Large intestine (tissue), 3 donors: ENCODE measurements around the gene PIK3R5. TPM values are rescaled to one million over a fixed set of nuclear protein-coding genes. Genes with fewer than 3 reads are reported as not detected.

Source experiments
- DNase-seq, 2 donors: peaks; one replicate each; pipeline versions ENCODE4 v3.0.0 to v3.0.0-alpha.2; 2013
- H3K27ac ChIP-seq: one replicate; pipeline ENCODE4 v1.5.1; 2013; ENCODE audit warnings: low read length
- H3K27me3 ChIP-seq: 2 replicates; pipeline ENCODE4 v1.6.1; 2013; ENCODE audit warnings: low read length; ENCODE audit not compliant: control insufficient read depth, insufficient read depth
- H3K36me3 ChIP-seq: 2 replicates; pipeline ENCODE4 v1.6.1; 2013; ENCODE audit warnings: low read length; ENCODE audit not compliant: control insufficient read depth, insufficient read depth
- H3K4me1 ChIP-seq: one replicate; pipeline ENCODE4 v1.6.1; 2013; ENCODE audit warnings: low read length; ENCODE audit not compliant: control insufficient read depth, insufficient read depth
- H3K4me3 ChIP-seq: one replicate; pipeline ENCODE4 v1.5.1; 2013; ENCODE audit warnings: low read length
- H3K9me3 ChIP-seq: one replicate; pipeline ENCODE4 v1.6.1; 2013; ENCODE audit warnings: mild to moderate bottlenecking, low read depth, low read length, moderate library complexity; ENCODE audit not compliant: control insufficient read depth
- WGBS: methylation state at CpG from one replicate; pipeline ENCODE4 v1.1.5; 2013; ENCODE audit warnings: low lambda C conversion rate; ENCODE audit not compliant: insufficient coverage; 5-methylcytosine and 5-hydroxymethylcytosine counted together
- polyA plus RNA-seq: library from polyadenylated mRNA; unstranded; fragments of 120-200 nt; gene quantifications from one replicate; pipeline ENCODE4 v1.2.1, GENCODE V29; 2013

The PIK3R5 gene
- polyA plus RNA-seq, 1 donor: 3.2 TPM

- Histone ChIP-seq H3K4me3 (no peak overlapping the region), H3K27me3 (peaks cover 8% of the 10 kb centered on the region), H3K27ac (no peak overlapping the region), H3K4me1 (no peaks in the 10 kb centered on the region), H3K36me3 (no peaks in the 10 kb centered on the region), H3K9me3 (no peaks in the 10 kb centered on the region)
- no peak for DNase-seq
- no CpG with 5 or more reads among the region's 8 CpGs for WGBS
These were observed 23.4 kb downstream of the PIK3R5 start for GRCh38 chr17:8941980-8942622.

- Histone ChIP-seq H3K4me1 (no peaks in the 10 kb centered on the region), H3K9me3 (no peaks in the 10 kb centered on the region), H3K27ac (no peak overlapping the region), H3K27me3 (peaks cover 8% of the 10 kb centered on the region), H3K36me3 (no peaks in the 10 kb centered on the region), H3K4me3 (no peak overlapping the region)
- no peak for DNase-seq
- no CpG with 5 or more reads among the region's 14 CpGs for WGBS
These were observed 24.0 kb downstream of the PIK3R5 start for GRCh38 chr17:8941520-8941919.

- no peaks in the 10 kb centered on the region for H3K4me1 ChIP-seq
- no peak overlapping the region for H3K27ac ChIP-seq
- H3K4me3 ChIP-seq: no peak overlapping the region
- H3K27me3 ChIP-seq: peaks cover 8% of the 10 kb centered on the region
- no peaks in the 10 kb centered on the region for H3K36me3 ChIP-seq
- DNase-seq: no peak
- no peaks in the 10 kb centered on the region for H3K9me3 ChIP-seq
- WGBS: no CpG with 5 or more reads among the region's 6 CpGs
These were observed 24.5 kb downstream of the PIK3R5 start for GRCh38 chr17:8940866-8941471.

DNA sequence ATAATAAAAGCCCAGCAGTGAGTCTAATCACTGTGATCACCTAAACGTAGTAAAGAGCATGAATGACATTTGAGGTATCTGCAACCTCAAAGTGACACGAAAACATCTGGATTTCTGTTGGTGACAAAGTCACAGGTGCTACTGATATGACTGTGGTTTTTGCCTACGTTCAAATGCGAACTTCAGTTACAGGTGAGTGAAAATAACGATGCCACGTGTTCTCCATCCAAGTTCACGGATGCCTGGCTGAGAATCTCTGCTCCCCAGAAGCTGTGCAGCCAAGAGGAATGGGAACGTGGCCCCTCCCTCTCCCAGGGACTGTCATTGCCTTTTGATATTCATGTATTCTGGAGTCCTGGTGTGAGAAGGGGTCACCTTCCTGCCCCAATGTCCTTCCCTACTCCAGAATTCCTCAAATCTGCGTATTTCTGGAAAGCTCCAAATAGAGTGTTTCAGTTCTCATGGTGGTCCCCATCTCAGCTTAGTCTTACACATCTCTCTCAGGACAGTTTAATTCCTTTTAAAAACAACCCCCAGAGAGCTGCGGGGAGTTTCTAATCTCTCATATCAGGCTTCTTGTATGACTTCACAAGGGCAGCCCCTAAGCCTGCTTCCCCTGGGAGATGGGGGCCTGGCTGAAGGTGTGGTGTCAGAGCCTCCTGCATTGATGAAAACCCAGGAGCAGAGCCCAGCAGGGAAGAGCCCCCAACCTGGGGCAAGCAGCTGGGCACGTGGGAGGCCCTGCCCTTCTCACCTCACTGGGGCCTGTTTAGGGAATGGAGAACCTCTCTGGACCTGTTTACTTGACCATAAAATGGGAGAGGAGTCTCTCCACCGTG is 25.8 kb downstream of the PIK3R5 start:
- WGBS: 50% methylated on average over 1 of the region's 12 CpGs
- no peaks in the 10 kb centered on the region for H3K4me1 ChIP-seq
- no peak overlapping the region for H3K27ac ChIP-seq

GRCh38 chr17:8938933-8939332 is 26.6 kb downstream of the PIK3R5 start:
- no peak for DNase-seq
- no peak overlapping the region for H3K4me3 ChIP-seq
- no peaks in the 10 kb centered on the region for H3K9me3 ChIP-seq
- peaks cover 8% of the 10 kb centered on the region for H3K27me3 ChIP-seq
- WGBS: no CpG with 5 or more reads among the region's 5 CpGs
- H3K27ac ChIP-seq: no peak overlapping the region
- no peaks in the 10 kb centered on the region for H3K36me3 ChIP-seq
- H3K4me1 ChIP-seq: no peaks in the 10 kb centered on the region

More for the DNA sequence above, 25.8 kb downstream of the PIK3R5 start:
- Histone ChIP-seq H3K9me3 (no peaks in the 10 kb centered on the region), H3K36me3 (no peaks in the 10 kb centered on the region), H3K4me3 (no peak overlapping the region), H3K27me3 (peaks cover 8% of the 10 kb centered on the region)
- no peak for DNase-seq

DNA sequence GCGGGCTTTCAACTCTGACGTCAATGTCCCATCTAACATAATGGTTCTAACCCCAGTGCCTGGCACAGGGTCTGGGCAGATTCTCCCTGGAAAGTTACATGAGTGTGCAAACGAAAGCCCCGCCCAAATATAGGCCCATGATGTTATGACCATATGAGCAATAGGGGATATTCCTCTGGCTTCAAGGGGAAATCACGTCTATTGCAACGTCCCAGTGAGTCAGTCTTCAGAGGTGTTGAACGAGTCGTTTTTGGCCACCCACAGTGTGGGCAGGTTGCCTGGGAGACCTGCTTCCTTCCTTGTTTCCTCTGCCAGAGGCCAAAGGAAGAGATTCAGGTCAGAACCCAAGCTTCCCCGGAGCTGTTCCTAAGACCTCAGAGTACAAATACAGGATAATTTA is 30.3 kb downstream of the PIK3R5 start:
- Histone ChIP-seq H3K27ac (no peak overlapping the region), H3K36me3 (no peaks in the 10 kb centered on the region), H3K27me3 (peaks cover 8% of the 10 kb centered on the region), H3K4me3 (no peak overlapping the region), H3K9me3 (peaks cover 3% of the 10 kb centered on the region), H3K4me1 (no peaks in the 10 kb centered on the region)
- DNase-seq: no peak
- WGBS: 60% methylated on average over 3 of the region's 9 CpGs

- Histone ChIP-seq H3K27me3 (peaks cover 4% of the 10 kb centered on the region), H3K4me3 (no peak overlapping the region), H3K9me3 (peaks cover 3% of the 10 kb centered on the region), H3K36me3 (no peaks in the 10 kb centered on the region), H3K27ac (no peak overlapping the region), H3K4me1 (no peaks in the 10 kb centered on the region)
- WGBS: 90% methylated on average over 3 of the region's 6 CpGs
- DNase-seq: no peak
These were observed 31.2 kb downstream of the PIK3R5 start for GRCh38 chr17:8934346-8934745.

DNA sequence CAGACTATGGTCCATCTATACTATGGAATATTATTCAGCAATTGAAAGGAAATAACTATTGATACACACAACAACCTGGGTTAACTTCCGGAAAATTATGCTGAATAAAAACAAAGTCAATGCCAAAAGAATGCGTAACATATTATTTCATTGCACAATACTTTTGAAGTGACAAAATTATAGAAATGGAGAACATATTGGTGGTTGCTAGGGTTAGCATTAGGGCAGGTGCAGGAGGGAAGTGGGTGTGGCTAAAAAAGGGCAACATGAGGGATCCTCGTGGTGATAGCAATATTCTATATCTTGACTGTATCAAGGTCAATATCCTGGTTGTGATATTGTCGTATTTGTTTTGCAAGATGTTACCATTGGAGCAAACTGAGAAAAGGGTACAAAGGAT is 34.9 kb downstream of the PIK3R5 start:
- H3K27ac ChIP-seq: no peak overlapping the region

GRCh38 chr17:8928347-8928746 is 37.2 kb downstream of the PIK3R5 start:
- H3K27me3 ChIP-seq: no peaks in the 10 kb centered on the region
- DNase-seq: no peak
- H3K4me1 ChIP-seq: no peaks in the 10 kb centered on the region
- H3K4me3 ChIP-seq: no peak overlapping the region
- H3K27ac ChIP-seq: no peak overlapping the region
- peaks cover 11% of the 10 kb centered on the region for H3K9me3 ChIP-seq
- no peaks in the 10 kb centered on the region for H3K36me3 ChIP-seq

More for the DNA sequence above, 34.9 kb downstream of the PIK3R5 start:
- Histone ChIP-seq H3K4me3 (no peak overlapping the region), H3K9me3 (peaks cover 11% of the 10 kb centered on the region), H3K36me3 (no peaks in the 10 kb centered on the region), H3K4me1 (no peaks in the 10 kb centered on the region), H3K27me3 (no peaks in the 10 kb centered on the region)
- WGBS: no CpG with 5 or more reads among the region's 4 CpGs
- DNase-seq: no peak

DNA sequence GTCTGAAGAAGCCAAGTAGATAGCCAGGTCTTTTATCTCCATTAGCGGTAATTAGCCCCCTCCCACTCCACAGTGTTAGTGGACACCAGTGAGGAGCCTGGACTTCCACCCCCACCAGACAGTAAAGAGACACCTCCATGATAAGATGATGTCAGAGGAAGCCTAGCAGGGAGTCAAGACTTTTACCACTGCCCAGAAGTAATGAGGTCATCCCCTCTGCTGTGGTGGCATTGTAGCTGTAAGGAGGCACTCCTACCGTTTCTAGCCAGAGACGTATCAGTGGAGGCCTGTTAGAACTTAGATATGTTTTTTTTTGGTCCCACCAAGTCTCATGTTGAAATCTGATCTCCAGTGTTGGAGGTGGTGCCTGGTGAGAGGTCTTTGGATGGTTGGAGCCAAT is 38.1 kb downstream of the PIK3R5 start:
- Histone ChIP-seq H3K36me3 (no peaks in the 10 kb centered on the region), H3K27me3 (no peaks in the 10 kb centered on the region), H3K4me1 (no peaks in the 10 kb centered on the region), H3K4me3 (no peak overlapping the region), H3K27ac (no peak overlapping the region), H3K9me3 (peaks cover 11% of the 10 kb centered on the region)
- DNase-seq: no peak
- WGBS: no CpG with 5 or more reads among the region's 3 CpGs
